ENCODE results near the gene PPP4R1.

GRCh38 chr18:9596226-9596625 is 18.1 kb downstream of the PPP4R1 start:
- TF ChIP-seq CTCF (IDR thresholded peaks at IDR 0.05 in 2 of 3, conservative IDR thresholded peaks at IDR 0.05 in 1 of 3; ENCODE audit: borderline replicate concordance in 1 of 3, insufficient read depth in 1 of 3, low read depth in 2 of 3, low read length in 2 of 3) (no peak), POLR2A (IDR thresholded peaks at IDR 0.05; ENCODE audit: borderline replicate concordance, extremely low read depth, insufficient read depth, insufficient read length) (no peak), POLR2AphosphoS5 (IDR thresholded peaks at IDR 0.05; ENCODE audit: low read depth, low read length) (no peak), EZH2 (IDR thresholded peaks at IDR 0.05) (no peak), YY1 (IDR thresholded peaks at IDR 0.05; ENCODE audit: extremely low read depth, insufficient replicate concordance, low read depth, low read length) (no peak), MAX (IDR thresholded peaks at IDR 0.05) (no peak), FOSL1 (IDR thresholded peaks at IDR 0.05; ENCODE audit: low read depth) (no peak), RAD21 (IDR thresholded peaks at IDR 0.05; ENCODE audit: low read depth) (no peak), SRF (IDR thresholded peaks at IDR 0.05; ENCODE audit: low read depth) (no peak), REST (IDR thresholded peaks at IDR 0.05; ENCODE audit: low read depth) (no peak)

Data from HCT116 (cell line).